T1000 (cell line): ENCODE results near the gene EIF4G2.
A peak's percentile ranks its signal among the peaks of the same experiment; 100 is the strongest.

Experiments used
- DNase-seq: peaks from one replicate; lab custom pipeline; 2025; ENCODE audit warnings: mixed read lengths; lab: John Stamatoyannopoulos, UW

EIF4G2 gene

DNA sequence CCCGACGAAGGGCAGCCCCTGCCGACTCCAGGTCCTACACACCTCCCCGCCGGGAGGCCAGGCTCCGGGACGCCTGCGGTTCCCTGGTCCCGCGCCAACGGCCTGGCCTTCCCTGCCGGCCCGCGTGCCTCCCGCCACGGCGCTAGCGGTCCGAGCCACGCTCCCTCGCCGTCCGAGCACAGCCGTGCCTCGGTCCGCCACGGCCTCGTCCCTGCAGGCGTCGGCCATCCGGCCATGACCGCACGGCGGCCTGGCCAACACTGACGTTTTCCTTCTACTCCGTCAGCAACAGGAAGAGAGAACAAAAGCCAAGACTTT lies 532 bp downstream of the EIF4G2 start:
- DNase-seq, result no peak

DNA sequence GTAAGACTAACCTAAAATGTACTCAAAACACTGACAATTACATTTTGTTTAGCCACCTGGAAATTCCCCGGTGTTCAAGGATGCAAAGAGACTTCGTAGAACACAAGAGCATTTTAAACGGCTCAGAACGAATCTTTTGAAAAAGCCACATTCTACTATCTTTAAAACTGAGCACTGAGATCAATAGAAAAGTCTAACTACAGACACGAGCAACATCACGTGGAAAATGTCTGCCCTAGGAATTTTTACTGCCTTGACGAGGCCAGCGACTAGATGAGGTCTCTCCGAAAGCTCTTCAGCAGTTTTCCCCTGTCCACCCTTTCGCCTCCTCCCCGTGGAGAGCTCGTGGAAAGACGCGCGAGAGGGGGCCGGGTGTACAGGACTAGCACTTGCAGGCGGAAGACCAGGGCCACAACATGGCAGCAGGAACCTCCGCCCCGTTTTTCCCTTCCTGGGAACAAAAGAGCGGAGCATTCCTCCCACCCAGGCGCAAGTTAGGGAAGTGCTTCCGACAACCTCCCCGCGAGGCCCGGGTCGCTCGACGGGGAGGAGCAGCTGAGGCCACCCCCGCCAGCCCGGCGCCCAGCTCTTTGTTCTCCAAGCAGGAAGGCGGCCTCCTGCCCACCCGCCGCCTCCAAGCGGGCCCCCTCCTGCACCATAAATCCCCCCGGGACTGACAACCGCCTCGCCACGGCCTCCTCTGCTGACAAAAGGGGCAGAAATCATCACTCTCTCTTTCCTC lies 1.1 kb downstream of the EIF4G2 start:
- DNase-seq, result no peak

GRCh38 chr11:10806206-10806605 lies 2.5 kb downstream of the EIF4G2 start:
- no peak for DNase-seq

DNA sequence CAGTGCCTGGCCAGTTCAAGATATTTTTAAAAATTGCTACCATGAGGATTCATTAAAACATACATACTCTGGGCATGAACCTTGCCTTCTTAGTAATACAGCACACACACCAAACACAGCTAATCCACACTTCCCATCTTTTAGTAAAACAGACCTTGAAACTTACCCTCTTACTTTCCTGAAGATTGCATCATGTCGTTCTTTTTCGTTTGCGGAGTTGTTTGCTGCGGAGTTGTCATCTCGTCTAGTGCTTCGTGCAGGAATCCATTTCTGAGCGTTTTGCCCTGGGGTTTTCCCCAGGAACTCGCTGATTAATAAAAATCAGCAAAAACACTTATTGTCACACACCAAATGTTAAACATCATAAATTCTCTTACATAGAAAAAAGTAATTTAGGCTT lies 3.0 kb downstream of the EIF4G2 start:
- no peak for DNase-seq

DNA sequence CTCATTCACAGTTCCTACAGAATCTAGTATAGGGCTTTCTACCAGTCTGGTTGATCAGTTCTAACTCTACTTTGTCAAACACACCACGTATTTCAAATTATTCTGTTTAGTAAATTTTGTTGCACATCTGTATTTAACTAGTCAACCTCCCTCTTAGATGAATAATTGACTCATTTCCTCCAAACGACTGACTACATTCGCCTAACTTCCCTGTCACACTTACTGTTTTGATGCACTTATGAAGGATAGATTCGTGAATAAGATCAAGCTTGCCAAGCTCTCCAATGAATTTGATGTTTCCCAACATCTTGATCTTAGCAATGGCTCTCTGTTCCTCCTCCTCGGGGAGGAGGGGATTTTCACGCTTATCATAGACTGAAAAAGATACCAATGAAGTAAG lies 5.0 kb downstream of the EIF4G2 start:
- no peak for DNase-seq

GRCh38 chr11:10800292-10800691 lies 8.4 kb downstream of the EIF4G2 start:
- DNase-seq, result no peak

- no peak for DNase-seq
These were observed 10.3 kb downstream of the EIF4G2 start for GRCh38 chr11:10798330-10798928.

- no peak for DNase-seq
These were observed 11.2 kb downstream of the EIF4G2 start for GRCh38 chr11:10797531-10797930.

DNA sequence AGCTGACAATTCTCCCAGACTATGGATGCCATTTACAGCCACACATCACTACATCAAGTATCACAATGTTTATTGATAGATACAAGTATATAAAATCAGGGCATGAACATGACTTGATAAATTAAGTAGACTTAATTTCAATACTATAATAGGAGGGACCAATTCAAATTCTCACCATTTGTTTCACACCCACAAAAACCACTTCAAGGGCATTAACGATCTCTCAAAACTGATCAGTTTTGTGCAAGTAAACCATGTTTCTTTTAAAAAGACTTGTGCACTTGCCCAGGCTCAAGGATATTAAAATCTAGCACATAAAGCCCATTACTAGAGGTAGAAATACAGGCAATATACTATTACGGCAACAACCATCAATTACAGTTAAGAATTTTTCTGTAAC lies 11.7 kb downstream of the EIF4G2 start:
- no peak for DNase-seq

DNA sequence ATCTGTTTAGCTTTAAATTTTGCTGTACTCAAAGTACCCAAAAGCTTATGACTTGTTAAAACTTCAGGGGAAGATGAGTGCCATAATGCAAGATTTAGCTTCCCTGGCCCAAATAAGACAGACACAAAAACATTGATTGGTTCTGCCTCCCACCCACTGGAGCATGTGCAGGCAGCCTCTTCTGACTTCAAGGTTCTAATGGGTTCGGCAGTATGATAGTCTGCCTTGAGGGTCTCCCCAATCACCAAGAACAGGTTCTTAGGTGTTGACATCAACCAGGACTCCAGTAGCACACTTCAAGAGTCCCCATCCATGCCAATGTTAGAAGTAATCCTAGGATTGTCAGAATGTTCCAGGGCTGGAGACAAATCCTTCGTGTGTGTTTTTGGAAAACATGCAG lies 12.5 kb downstream of the EIF4G2 start:
- no peak for DNase-seq

DNA sequence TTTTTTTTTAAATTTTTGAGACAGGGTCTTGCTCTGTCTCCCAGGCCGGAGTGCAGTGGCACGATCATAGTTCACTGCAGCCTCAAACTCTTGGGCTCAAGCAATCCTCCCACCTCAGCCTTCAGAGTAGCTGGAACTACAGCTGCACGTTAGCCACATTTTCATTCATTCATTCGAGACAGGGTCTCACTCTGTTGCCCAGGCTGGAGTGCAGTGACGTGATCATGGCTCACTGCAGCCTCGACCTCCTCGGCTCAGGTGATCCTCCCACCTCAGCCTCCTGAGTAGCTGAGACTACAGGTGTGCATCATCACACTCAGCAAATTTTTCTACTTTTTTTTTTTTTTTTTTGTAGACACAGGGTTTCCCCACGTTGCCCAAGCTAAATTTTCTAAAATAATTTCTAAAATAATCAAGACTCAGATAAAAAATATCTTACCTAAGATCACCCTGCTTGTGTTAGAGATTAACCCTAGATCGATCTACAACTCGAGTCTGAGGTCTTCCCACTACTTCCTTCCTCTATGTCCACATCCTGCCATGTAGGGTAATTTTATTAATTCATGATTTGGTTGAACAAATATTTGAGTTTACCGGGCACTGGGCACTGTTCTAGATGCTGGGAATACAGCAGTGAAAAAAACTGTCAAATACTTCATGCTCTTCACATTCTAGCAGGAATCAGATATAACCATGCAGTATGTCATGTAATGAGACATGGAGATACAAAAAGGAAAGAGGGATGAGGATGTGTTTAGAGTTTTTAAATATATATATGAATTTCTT lies 15.1 kb downstream of the EIF4G2 start:
- no peak for DNase-seq

GRCh38 chr11:10792385-10793068 lies 16.2 kb downstream of the EIF4G2 start:
- DNase-seq, result peak; percentile 71

DNA sequence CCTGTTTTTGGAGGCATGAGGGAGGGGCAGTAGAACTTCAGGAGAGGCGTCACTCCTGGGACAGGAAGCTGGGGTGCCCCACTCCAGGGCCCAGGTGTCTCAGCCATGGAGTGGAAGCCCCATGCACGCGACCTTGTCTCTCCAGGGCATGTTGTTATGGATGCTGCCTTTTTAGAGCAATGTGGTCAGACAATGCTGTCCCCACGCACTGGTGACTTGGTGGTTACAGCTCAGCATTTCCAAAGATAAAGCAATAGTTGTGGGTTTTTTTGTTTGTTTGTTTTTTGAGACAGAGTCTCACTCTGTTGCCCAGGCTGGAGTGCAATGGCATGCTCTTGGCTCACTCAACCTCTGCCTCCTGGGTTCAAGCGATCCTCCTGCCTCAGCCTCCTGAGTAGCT lies 22.3 kb downstream of the EIF4G2 start:
- DNase-seq, result no peak

DNA sequence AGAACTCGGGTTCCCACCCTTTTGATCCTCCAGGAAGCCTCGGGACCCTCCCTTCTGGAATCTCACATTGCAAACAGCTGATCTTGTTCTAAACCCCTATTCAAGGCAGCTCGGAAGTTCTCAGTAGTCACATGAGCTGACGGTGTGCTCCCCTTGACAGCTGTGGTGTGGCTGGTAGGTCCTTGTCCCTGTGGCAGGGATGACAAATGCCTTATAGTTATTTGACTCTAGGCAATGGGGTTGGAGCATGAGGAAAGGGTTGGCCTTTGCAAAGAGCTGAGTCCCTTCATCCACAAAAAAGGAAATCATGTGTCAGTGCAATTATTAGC lies 23.6 kb downstream of the EIF4G2 start:
- no peak for DNase-seq

- no peak for DNase-seq
These were observed 24.2 kb downstream of the EIF4G2 start for GRCh38 chr11:10784232-10785145.

- no peak for DNase-seq
These were observed 28.7 kb downstream of the EIF4G2 start for GRCh38 chr11:10780040-10780439.

GRCh38 chr11:10779086-10779485 lies 29.6 kb downstream of the EIF4G2 start:
- no peak for DNase-seq

DNA sequence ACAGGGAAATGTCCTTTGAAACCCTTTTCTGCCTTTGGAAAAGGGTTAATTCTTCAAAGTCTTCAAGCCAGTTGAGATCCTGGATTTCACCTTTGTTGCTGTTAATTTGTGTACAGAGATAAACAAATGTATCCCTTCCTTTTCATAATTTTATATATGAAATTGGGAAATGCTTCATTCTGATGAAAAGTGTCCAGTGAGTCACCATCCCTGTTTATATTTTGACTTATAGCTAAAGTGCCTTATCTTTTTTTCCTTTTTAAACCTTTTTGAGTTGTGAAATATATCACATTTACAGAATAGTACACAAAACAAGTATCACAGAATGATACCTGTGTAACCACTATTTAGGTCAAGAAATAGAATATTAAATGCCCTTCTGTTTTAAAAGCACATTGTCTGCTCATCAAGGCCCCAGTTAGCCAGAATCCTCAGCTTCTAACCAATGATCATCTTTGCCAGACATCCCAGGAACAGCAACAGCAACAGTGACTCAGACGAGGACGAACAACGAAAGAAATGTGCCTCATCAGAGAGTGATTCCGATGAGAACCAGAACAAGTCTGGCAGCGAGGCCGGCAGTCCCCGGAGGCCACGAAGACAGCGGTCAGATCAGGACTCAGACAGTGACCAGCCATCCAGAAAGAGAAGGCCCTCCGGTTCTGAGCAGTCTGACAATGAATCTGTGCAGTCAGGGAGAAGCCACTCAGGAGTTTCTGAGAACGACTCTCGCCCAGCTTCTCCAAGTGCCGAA lies 30.3 kb downstream of the EIF4G2 start:
- no peak for DNase-seq

DNA sequence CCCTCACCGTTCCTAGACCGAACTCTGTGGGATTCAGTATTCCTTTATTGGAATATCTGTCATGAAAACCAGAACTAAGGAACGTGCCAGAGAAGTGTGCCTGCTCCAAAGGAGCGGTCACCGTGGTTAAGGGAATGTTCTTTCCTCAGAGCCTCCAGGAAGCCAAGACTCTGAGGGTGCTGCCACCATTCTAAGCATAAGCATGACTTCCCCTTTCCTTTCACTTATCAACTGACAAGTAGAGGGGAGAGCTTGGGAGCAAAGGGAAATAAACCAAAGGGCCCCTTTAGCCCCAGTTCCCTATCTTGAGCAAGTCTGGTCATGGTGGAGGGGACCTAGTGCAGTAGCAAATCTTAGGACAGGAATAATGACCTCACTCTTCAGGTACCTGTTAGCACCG lies 30.9 kb downstream of the EIF4G2 start:
- no peak for DNase-seq

GRCh38 chr11:10777393-10777793 lies 31.3 kb downstream of the EIF4G2 start:
- no peak for DNase-seq

GRCh38 chr11:10774811-10775210 lies 33.9 kb downstream of the EIF4G2 start:
- DNase-seq, result no peak
